Measurements from ENCODE around the gene FNDC1. TPM values are rescaled to one million over a fixed set of nuclear protein-coding genes. Genes with fewer than 3 reads are reported as not detected.

The FNDC1 gene
- total RNA-seq, 4 donors from 2014 or later: 0.27 to 9.9 (median 1.5) TPM

DNA sequence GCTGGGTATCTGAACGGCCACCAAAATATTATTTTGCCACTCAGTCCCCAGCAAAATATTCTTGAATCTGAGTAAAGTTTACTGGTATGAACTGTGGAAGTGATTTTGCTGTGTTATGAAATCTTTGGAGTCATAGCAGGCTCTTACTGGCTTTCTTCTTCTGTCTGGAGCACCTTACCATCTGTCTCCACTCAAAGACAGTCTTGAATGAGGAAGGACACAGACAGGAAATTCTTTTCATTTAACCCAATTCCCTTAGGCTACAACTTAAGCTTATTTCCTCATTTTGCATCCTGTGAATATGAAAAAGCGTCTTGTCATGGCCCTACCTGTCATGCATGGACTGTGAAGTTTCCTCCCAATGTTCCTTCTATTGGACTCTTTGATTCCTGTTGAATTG lies 24.7 kb downstream of the FNDC1 start:
- peak; percentile 46 for ATAC-seq
- no peaks in the 10 kb centered on the region for H3K9me3 ChIP-seq
- H3K27ac ChIP-seq: no peak overlapping the region
- no peaks in the 10 kb centered on the region for H3K27me3 ChIP-seq
- TF ChIP-seq, protein P1, sequence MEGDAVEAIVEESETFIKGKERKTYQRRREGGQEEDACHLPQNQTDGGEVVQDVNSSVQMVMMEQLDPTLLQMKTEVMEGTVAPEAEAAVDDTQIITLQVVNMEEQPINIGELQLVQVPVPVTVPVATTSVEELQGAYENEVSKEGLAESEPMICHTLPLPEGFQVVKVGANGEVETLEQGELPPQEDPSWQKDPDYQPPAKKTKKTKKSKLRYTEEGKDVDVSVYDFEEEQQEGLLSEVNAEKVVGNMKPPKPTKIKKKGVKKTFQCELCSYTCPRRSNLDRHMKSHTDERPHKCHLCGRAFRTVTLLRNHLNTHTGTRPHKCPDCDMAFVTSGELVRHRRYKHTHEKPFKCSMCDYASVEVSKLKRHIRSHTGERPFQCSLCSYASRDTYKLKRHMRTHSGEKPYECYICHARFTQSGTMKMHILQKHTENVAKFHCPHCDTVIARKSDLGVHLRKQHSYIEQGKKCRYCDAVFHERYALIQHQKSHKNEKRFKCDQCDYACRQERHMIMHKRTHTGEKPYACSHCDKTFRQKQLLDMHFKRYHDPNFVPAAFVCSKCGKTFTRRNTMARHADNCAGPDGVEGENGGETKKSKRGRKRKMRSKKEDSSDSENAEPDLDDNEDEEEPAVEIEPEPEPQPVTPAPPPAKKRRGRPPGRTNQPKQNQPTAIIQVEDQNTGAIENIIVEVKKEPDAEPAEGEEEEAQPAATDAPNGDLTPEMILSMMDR (IDR thresholded peaks at IDR 0.05): no peak
- TF ChIP-seq POLR2AphosphoS5 (IDR thresholded peaks at IDR 0.05): no peak
- no peaks in the 10 kb centered on the region for H3K36me3 ChIP-seq
- WGBS, 2 donors (ENCODE audit: low coverage in 1 of 2): 63 to 87% methylated on average over 2 of the region's 2 CpGs
- peaks cover 0 to 18% (median 6%) of the 10 kb centered on the region in 3 donors for H3K4me1 ChIP-seq
- H3K4me3 ChIP-seq: no peak overlapping the region

DNA sequence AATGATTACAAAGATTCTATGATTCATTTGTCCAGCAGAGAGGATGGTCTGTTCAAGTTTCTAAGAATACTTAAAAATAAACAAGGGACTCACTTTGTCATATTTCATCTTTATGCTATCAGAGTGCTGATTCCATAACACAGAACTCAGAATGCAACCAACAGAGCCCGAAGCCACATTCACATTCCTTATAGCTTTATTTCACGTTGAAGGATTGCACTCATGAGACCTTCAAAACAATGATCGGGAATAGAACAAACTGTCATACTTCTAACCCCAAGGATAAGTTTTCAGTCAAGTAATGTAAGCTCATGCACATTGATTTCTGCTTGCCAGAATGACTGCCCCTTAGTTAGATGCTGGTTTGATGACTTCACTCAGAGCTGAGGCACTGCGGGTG lies 25.2 kb downstream of the FNDC1 start:
- H3K27me3 ChIP-seq: no peaks in the 10 kb centered on the region
- 44 to 74% methylated on average over 3 of the region's 4 CpGs for WGBS, 2 donors (ENCODE audit: low coverage in 1 of 2)
- TF ChIP-seq, protein P1 (IDR thresholded peaks at IDR 0.05): no peak
- no peak for TF ChIP-seq EP300 (IDR thresholded peaks at IDR 0.05)
- no peak for TF ChIP-seq POLR2A (IDR thresholded peaks at IDR 0.05)
- no peak for TF ChIP-seq POLR2AphosphoS5 (IDR thresholded peaks at IDR 0.05)
- H3K9me3 ChIP-seq: no peaks in the 10 kb centered on the region
- H3K27ac ChIP-seq: peak overlapping the region in 1 of 4 donors; percentile 59
- no peaks in the 10 kb centered on the region for H3K36me3 ChIP-seq
- no peak for ATAC-seq
- H3K4me1 ChIP-seq: peaks cover 0 to 18% (median 6%) of the 10 kb centered on the region in 3 donors
- no peak overlapping the region for H3K4me3 ChIP-seq

DNA sequence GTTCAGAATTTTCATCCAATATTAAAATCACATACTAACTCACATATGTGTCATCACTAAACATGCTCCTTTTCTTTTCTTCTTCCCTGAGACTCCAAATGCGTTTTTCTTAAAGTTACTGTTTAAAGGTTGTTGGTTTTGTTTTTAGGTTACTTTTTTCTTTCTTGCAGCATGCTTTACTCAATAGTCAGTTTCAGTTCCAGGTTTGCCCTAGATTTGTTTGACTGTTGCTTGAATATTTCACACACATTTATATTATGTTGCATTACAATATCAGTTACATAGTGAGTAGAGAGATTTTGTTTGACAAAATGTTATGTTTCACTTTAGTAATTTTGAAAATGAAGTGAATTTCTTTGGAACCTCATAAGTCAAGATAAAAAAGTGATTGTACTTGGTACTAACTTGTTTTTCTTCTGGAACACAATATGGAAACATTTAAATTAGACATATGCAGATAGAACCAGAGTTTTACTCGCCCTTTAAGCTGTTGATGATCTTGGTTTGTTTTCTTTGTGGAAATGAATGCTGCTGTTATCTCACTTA lies 27.3 kb downstream of the FNDC1 start:
- Histone ChIP-seq H3K4me3 (no peak overlapping the region), H3K9me3 (no peaks in the 10 kb centered on the region), H3K36me3 (no peaks in the 10 kb centered on the region), H3K27ac (peak overlapping the region in 1 of 4 donors; percentile 59), H3K27me3 (no peaks in the 10 kb centered on the region), H3K4me1 (peaks cover 0 to 18% (median 6%) of the 10 kb centered on the region in 3 donors)
- no peak for TF ChIP-seq EP300 (IDR thresholded peaks at IDR 0.05)
- TF ChIP-seq POLR2AphosphoS5 (IDR thresholded peaks at IDR 0.05): no peak
- TF ChIP-seq POLR2A (IDR thresholded peaks at IDR 0.05): no peak
- TF ChIP-seq, protein P1 (IDR thresholded peaks at IDR 0.05): no peak
- WGBS, 2 donors (ENCODE audit: low coverage in 1 of 2): 31 to 60% methylated on average over 2 of the region's 2 CpGs
- no peak for ATAC-seq

DNA sequence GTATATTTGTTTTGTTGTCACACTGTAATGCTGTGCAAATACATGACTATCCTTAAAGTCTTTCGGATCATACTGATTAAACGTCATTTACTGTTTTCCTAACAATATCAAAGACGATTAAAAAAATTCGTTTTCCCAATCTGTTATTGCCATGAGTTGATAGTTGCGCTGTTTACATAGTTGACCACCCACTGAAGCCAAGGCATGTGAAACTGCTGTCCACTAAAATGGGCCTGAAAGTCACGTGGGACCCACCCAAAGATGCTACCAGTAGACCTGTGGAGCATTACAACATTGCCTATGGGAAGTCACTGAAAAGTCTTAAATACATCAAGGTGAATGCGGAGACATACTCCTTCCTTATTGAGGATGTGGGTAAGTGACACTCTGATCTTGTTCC lies 28.1 kb downstream of the FNDC1 start:
- H3K4me3 ChIP-seq: no peak overlapping the region
- H3K9me3 ChIP-seq: no peaks in the 10 kb centered on the region
- ATAC-seq: no peak
- 87 to 93% methylated on average over 7 of the region's 7 CpGs for WGBS, 2 donors (ENCODE audit: low coverage in 1 of 2)
- H3K36me3 ChIP-seq: no peaks in the 10 kb centered on the region
- H3K27me3 ChIP-seq: no peaks in the 10 kb centered on the region
- no peak overlapping the region for H3K27ac ChIP-seq
- TF ChIP-seq, protein P1 (IDR thresholded peaks at IDR 0.05): no peak
- no peak for TF ChIP-seq EP300 (IDR thresholded peaks at IDR 0.05)
- TF ChIP-seq POLR2AphosphoS5 (IDR thresholded peaks at IDR 0.05): no peak
- TF ChIP-seq POLR2A (IDR thresholded peaks at IDR 0.05): no peak
- peaks cover 0 to 18% (median 6%) of the 10 kb centered on the region in 3 donors for H3K4me1 ChIP-seq

DNA sequence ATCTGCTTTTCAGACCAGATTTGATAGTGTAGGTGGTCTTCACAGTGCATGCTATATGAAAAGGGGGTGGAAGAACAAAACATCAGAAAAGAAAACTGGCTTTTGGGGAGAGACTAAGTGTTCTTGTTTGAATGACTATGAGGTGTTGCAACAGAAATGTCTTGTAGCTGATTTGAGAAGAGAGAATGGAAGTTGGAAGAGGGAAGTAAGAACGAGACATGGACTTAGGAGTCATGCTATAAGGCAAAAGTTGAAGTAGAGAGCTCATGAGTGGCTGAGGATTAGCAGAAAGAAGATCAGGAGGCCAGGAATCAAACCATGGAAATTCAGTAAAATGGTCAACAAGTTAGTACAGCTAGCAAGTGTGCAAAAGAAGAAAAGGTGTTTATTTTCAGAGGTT lies 32.1 kb downstream of the FNDC1 start:
- H3K9me3 ChIP-seq: no peaks in the 10 kb centered on the region
- TF ChIP-seq POLR2A (IDR thresholded peaks at IDR 0.05) (no peak), POLR2AphosphoS5 (IDR thresholded peaks at IDR 0.05) (no peak), EP300 (IDR thresholded peaks at IDR 0.05) (no peak)
- TF ChIP-seq, protein P1 (IDR thresholded peaks at IDR 0.05): no peak
- ATAC-seq: no peak
- peaks cover 0 to 11% (median 0%) of the 10 kb centered on the region in 3 donors for H3K4me1 ChIP-seq
- H3K36me3 ChIP-seq: no peaks in the 10 kb centered on the region
- WGBS, 2 donors (ENCODE audit: low coverage in 1 of 2): 70 to 86% methylated on average over 1 of the region's 1 CpG
- no peak overlapping the region for H3K27ac ChIP-seq
- no peaks in the 10 kb centered on the region for H3K27me3 ChIP-seq
- H3K4me3 ChIP-seq: no peak overlapping the region
